ENCODE measurements around the gene PROB1.

DNA sequence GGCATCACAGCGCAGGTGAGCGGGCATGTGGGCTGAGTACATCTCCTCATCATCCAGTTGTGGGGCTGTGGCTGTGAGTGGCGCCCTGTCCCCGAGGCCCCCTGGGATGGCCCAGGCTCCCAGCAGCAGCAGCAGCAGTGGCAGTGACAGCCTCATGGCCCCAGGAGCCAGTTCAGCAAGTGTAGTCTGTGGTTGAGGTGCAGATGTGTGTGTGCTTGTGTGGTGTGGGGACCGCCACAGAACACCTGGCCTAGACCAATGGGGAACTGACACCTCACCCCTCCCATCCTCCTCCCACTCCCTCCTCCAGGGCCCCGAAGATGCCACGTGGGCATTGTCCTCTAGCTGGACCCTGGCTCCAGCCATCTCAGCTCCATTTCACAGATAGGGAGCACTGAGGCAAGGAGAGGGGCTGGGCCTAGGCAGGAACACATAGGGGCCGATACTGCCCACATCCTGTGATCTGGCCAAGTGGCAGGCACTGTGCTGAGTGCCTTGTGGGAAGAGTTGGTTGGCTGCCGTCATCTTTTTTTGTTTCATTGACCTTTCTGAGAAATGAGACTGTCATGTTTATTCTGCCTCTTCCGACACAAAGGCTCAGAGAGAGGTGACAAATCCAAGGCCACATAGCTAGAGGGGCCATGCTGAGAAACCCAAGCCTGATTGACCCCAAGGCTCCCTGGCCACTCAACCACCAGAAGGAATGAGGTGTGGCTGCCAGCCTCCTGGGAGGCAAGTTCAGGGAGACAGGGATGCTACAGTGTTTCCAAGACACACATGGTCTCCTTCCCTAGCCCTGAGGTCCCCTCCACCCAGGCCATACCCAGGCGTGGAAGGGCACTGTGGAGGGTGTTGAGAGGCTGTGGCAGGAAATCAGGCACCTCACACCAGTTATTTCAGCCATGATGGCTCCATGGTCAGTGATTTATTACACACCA, 4.9 kb downstream of the PROB1 start, which contains the start of gene MZB1:
- TF ChIP-seq CTCF (IDR thresholded peaks at IDR 0.05), result no peak
- no peak for TF ChIP-seq POLR2A (IDR thresholded peaks at IDR 0.05)
- TF ChIP-seq POLR2AphosphoS5 (IDR thresholded peaks at IDR 0.05), result no peak
- TF ChIP-seq EP300 (IDR thresholded peaks at IDR 0.05), result no peak

Measured in suprapubic skin (tissue), 4 donors.